Activated CD4-positive, alpha-beta T cell treated with anti-CD3 and anti-CD28 coated beads for 36 hours (primary cell): ENCODE results near the gene AGFG2. TPM values are rescaled to one million over a fixed set of nuclear protein-coding genes. Genes with fewer than 3 reads are reported as not detected.

Source experiments
- ATAC-seq: fragments of 200-7000 bp; cut with Tn5 transposase; one replicate; pipeline ENCODE4 v1.10.0; 2021; ENCODE audit warnings: mild to moderate bottlenecking, moderate library complexity
- CTCF ChIA-PET: fragments of 350-600 bp; sonication (Branson Sonifier 250); formaldehyde crosslinking; loops from one replicate; lab custom pipeline; 2021; ENCODE audit warnings: antibody characterized with exemption; lab: Charles Lee
- POLR2A ChIA-PET: fragments of 350-600 bp; sonication (Branson Sonifier 250); formaldehyde crosslinking; loops from one replicate; lab custom pipeline; 2021; ENCODE audit warnings: antibody characterized with exemption, inconsistent platforms; lab: Charles Lee
- DNase-seq: peaks from one replicate; pipeline ENCODE4 v3.0.0-alpha.2; 2020
- H3K27ac Mint-ChIP-seq: one replicate; pipeline ENCODE4 v1.8.0; 2021; ENCODE audit warnings: mixed read lengths
- H3K27me3 Mint-ChIP-seq: one replicate; pipeline ENCODE4 v1.8.0; 2021; ENCODE audit warnings: mixed read lengths
- H3K36me3 Mint-ChIP-seq: one replicate; pipeline ENCODE4 v1.8.0; 2021; ENCODE audit warnings: low read depth, mixed read lengths
- H3K4me1 Mint-ChIP-seq: one replicate; pipeline ENCODE4 v1.8.0; 2021; ENCODE audit warnings: mixed read lengths
- H3K4me3 Mint-ChIP-seq: one replicate; pipeline ENCODE4 v1.8.0; 2021; ENCODE audit warnings: mild to moderate bottlenecking, moderate library complexity, mixed read lengths
- H3K9me3 Mint-ChIP-seq: one replicate; pipeline ENCODE4 v1.8.0; 2021; ENCODE audit warnings: low read depth, mixed read lengths
- intact Hi-C, 2 experiments: fragments of 100-400 bp; cut with DNase I in 1 of 2; cut with micrococcal nuclease in 1 of 2; formaldehyde crosslinking; loops; one replicate each; pipeline versions ENCODE4 v1.14.2 to v1.15.1; 2022 to 2024; cut with DNase I, micrococcal nuclease
- total RNA-seq, 2 experiments: library from RNA; stranded (reverse); gene quantifications; one replicate each; pipeline ENCODE4 v1.2.3, GENCODE V29; 2021

AGFG2 gene
- total RNA-seq, 2 experiments from 2014 or later, result 49.3 to 49.4 TPM

- no peak for ATAC-seq
- POLR2A ChIA-PET, result no interaction called here
Observed at GRCh38 chr7:100504887-100505611, 34.0 kb upstream of the AGFG2 start.

GRCh38 chr7:100506356-100506923 lies 32.6 kb upstream of the AGFG2 start:
- no peaks in the 10 kb centered on the region for H3K36me3 Mint-ChIP-seq
- POLR2A ChIA-PET, result interaction anchor here (0.7 kb wide), 1 partner anchor 79 kb away, joined by 3 read pairs; no protein-coding TSS in a partner anchor
- H3K4me3 Mint-ChIP-seq, result no peak overlapping the region
- no peaks in the 10 kb centered on the region for H3K27me3 Mint-ChIP-seq
- H3K9me3 Mint-ChIP-seq, result no peaks in the 10 kb centered on the region
- intact Hi-C loops, result no loop called here
- CTCF ChIA-PET, result interaction anchor here (0.6 to 1.0 kb wide), 2 partner anchors 14 to 250 kb away, joined by 3 read pairs; no protein-coding TSS in a partner anchor
- DNase-seq (no peak), ATAC-seq (no peak)
- H3K4me1 Mint-ChIP-seq, result no peaks in the 10 kb centered on the region
- H3K27ac Mint-ChIP-seq, result no peak overlapping the region

More at GRCh38 chr7:100504887-100505611, 34.0 kb upstream of the AGFG2 start:
- H3K9me3 Mint-ChIP-seq, result no peaks in the 10 kb centered on the region
- H3K4me3 Mint-ChIP-seq, result no peak overlapping the region
- no peak for DNase-seq
- H3K27me3 Mint-ChIP-seq, result no peaks in the 10 kb centered on the region
- CTCF ChIA-PET, result interaction anchor here (0.7 to 1.3 kb wide), 3 partner anchors 8 to 60 kb away, joined by 4 to 5 read pairs (median 4); no protein-coding TSS in a partner anchor
- intact Hi-C loops, result no loop called here
- no peaks in the 10 kb centered on the region for H3K36me3 Mint-ChIP-seq
- H3K27ac Mint-ChIP-seq, result no peak overlapping the region
- no peaks in the 10 kb centered on the region for H3K4me1 Mint-ChIP-seq

DNA sequence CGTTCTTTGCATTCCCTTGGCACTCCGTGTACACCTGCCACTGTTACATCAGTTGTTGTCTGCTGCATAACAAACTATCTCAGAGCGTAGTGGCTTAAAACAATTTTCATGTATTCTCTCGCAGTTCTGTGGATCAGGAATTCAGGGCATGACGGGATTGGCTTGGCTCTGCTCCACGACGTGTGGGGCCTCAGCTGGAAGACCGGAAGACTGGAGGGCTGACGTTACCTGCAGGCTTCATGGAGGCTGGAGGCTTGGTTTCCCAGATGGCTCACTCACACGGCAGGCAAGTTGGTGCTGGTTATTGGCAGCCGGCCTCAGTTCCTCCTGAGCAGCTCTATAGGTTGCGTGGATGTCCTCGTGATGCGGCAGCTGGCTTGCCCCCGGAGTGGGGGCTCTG lies 29.8 kb upstream of the AGFG2 start:
- DNase-seq (no peak), ATAC-seq (no peak)
- ChIA-PET POLR2A (no interaction called here), CTCF (interaction anchor here (0.5 to 0.6 kb wide), 3 partner anchors 50 to 1957 kb away, joined by 3 to 5 read pairs (median 4); no protein-coding TSS in a partner anchor)
- intact Hi-C loops, result no loop called here
- H3K27me3 Mint-ChIP-seq, result no peaks in the 10 kb centered on the region
- H3K36me3 Mint-ChIP-seq, result no peaks in the 10 kb centered on the region
- no peak overlapping the region for H3K4me3 Mint-ChIP-seq
- no peak overlapping the region for H3K27ac Mint-ChIP-seq
- H3K9me3 Mint-ChIP-seq, result no peaks in the 10 kb centered on the region
- peaks cover 3% of the 10 kb centered on the region for H3K4me1 Mint-ChIP-seq

GRCh38 chr7:100510437-100511239 lies 28.4 kb upstream of the AGFG2 start:
- intact Hi-C loops, result no loop called here
- Mint-ChIP-seq H3K4me3 (no peak overlapping the region), H3K9me3 (no peaks in the 10 kb centered on the region), H3K36me3 (no peaks in the 10 kb centered on the region), H3K27me3 (no peaks in the 10 kb centered on the region), H3K27ac (no peak overlapping the region), H3K4me1 (peaks cover 10% of the 10 kb centered on the region)
- CTCF ChIA-PET, result no interaction called here
- DNase-seq (no peak), ATAC-seq (no peak)
- POLR2A ChIA-PET, result interaction anchor here (0.6 kb wide), 1 partner anchor 145 kb away, joined by 4 read pairs; no protein-coding TSS in a partner anchor

GRCh38 chr7:100513212-100513810 lies 25.7 kb upstream of the AGFG2 start:
- no peak for ATAC-seq
- ChIA-PET POLR2A (no interaction called here), CTCF (no interaction called here)
- intact Hi-C loops, result no loop called here
- H3K36me3 Mint-ChIP-seq, result no peaks in the 10 kb centered on the region
- no peak overlapping the region for H3K4me3 Mint-ChIP-seq
- no peaks in the 10 kb centered on the region for H3K27me3 Mint-ChIP-seq
- peaks cover 26% of the 10 kb centered on the region for H3K4me1 Mint-ChIP-seq
- DNase-seq, result no peak
- no peak overlapping the region for H3K27ac Mint-ChIP-seq
- no peaks in the 10 kb centered on the region for H3K9me3 Mint-ChIP-seq

GRCh38 chr7:100515072-100515532 lies 23.9 kb upstream of the AGFG2 start:
- no peak for ATAC-seq
- no peak for DNase-seq
- Mint-ChIP-seq H3K27me3 (no peaks in the 10 kb centered on the region), H3K4me1 (peaks cover 26% of the 10 kb centered on the region), H3K4me3 (no peak overlapping the region), H3K27ac (no peak overlapping the region), H3K36me3 (no peaks in the 10 kb centered on the region), H3K9me3 (no peaks in the 10 kb centered on the region)
- intact Hi-C loops, result no loop called here
- ChIA-PET POLR2A (interaction anchor here (0.8 kb wide), 1 partner anchor 207 kb away, joined by 3 read pairs; no protein-coding TSS in a partner anchor), CTCF (interaction anchor here (0.5 to 1.2 kb wide), 2 partner anchors 22 to 51 kb away, joined by 3 read pairs; no protein-coding TSS in a partner anchor)

DNA sequence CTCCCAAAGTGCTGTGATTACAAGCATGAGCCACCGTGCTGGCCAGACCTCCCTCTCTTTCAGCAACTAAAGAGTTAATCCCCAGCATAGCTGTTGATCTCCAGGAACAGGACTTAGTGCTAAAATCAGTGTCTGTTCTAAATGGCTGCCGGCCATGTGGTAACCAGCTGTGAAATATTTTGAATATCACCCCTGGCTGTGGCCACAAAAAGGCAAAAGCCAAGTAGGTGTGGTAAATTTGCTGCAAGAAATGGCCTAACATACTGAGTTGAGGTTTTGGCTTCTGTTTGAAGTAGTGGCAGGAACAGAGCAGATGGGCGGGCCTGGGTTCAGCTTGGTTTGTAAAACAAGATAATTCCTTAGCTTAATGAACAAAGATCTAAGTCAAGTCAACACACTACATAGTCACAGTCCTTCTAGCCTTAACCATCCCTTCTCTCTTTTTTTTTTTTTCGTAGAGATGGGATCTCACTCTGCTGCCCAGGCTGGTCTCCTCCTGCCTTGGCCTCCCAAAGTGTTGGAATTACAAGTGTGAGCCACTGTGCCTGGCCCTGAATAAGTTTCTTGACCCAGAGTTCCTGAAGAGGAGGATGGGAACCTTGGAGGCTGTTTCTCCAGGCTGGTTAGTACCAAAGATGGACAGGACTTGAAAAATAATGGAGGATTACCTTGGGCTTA lies 22.7 kb upstream of the AGFG2 start:
- ATAC-seq (peak; percentile 47), DNase-seq (peak; percentile 27)
- H3K27ac Mint-ChIP-seq, result peak overlapping the region; percentile 47
- ChIA-PET CTCF (interaction anchor here (0.7 to 1.2 kb wide), 5 partner anchors 23 to 87 kb away, joined by 3 to 5 read pairs (median 3); no protein-coding TSS in a partner anchor), POLR2A (no interaction called here)
- H3K36me3 Mint-ChIP-seq, result no peaks in the 10 kb centered on the region
- H3K9me3 Mint-ChIP-seq, result no peaks in the 10 kb centered on the region
- H3K4me3 Mint-ChIP-seq, result no peak overlapping the region
- intact Hi-C loops, result no loop called here
- H3K4me1 Mint-ChIP-seq, result peaks cover 27% of the 10 kb centered on the region
- H3K27me3 Mint-ChIP-seq, result no peaks in the 10 kb centered on the region

- peaks cover 27% of the 10 kb centered on the region for H3K4me1 Mint-ChIP-seq
- H3K27ac Mint-ChIP-seq, result no peak overlapping the region
- CTCF ChIA-PET, result interaction anchor here (0.6 to 1.5 kb wide), 5 partner anchors 12 to 806 kb away, joined by 3 to 5 read pairs (median 4); partner anchors contain the start of genes AGFG2 and MOSPD3
- ATAC-seq (no peak), DNase-seq (no peak)
- POLR2A ChIA-PET, result no interaction called here
- H3K9me3 Mint-ChIP-seq, result no peaks in the 10 kb centered on the region
- no peaks in the 10 kb centered on the region for H3K27me3 Mint-ChIP-seq
- no peaks in the 10 kb centered on the region for H3K36me3 Mint-ChIP-seq
- intact Hi-C loops, result no loop called here
- no peak overlapping the region for H3K4me3 Mint-ChIP-seq
Observed at GRCh38 chr7:100517305-100517704, 21.7 kb upstream of the AGFG2 start.

DNA sequence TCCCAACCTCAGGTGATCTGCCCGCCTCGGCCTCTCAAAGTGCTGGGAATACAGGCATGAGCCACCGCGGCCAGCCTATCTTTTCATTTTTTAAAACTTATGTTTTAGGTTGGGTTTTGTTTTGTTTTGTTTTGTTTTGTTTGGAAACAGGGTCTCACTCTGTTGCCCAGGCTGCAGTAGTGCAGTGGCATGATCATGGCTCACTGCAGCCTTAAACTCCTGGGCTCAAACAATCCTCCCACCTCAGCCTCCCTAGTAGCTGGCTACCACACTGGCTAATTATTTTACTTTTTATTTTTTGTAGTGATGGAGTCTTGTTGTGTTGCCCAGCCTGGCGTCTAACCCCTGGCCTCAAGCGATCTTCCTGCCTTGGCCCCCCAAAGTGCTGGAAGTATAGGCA lies 19.4 kb upstream of the AGFG2 start:
- intact Hi-C loops, result no loop called here
- H3K27me3 Mint-ChIP-seq, result no peaks in the 10 kb centered on the region
- CTCF ChIA-PET, result interaction anchor here (0.9 kb wide), 1 partner anchor 40 kb away, joined by 3 read pairs; no protein-coding TSS in a partner anchor
- POLR2A ChIA-PET, result interaction anchor here (0.7 kb wide), 1 partner anchor 8 kb away, joined by 3 read pairs; no protein-coding TSS in a partner anchor
- ATAC-seq (no peak), DNase-seq (no peak)
- no peaks in the 10 kb centered on the region for H3K9me3 Mint-ChIP-seq
- H3K36me3 Mint-ChIP-seq, result no peaks in the 10 kb centered on the region
- no peak overlapping the region for H3K4me3 Mint-ChIP-seq
- peaks cover 24% of the 10 kb centered on the region for H3K4me1 Mint-ChIP-seq
- no peak overlapping the region for H3K27ac Mint-ChIP-seq

DNA sequence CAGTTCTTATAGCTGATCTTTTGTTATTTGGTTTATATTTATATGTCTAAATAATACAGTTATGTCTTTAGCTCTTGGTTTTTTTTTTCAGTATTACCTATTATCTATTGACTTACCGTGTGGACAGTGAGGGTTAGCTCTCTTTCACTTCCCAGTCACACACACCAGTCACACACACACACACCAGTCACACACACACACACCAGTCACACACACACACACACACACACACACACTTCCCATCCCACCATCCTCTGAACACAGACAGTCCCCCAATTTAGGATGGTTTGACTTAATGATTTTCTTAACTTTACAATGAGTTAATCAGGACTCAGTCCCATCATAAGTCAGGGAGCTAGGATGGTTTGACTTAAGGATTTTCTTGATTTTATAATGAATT lies 18.9 kb upstream of the AGFG2 start:
- CTCF ChIA-PET, result interaction anchor here (0.9 kb wide), 1 partner anchor 40 kb away, joined by 3 read pairs; no protein-coding TSS in a partner anchor
- H3K36me3 Mint-ChIP-seq, result no peaks in the 10 kb centered on the region
- H3K4me3 Mint-ChIP-seq, result no peak overlapping the region
- H3K4me1 Mint-ChIP-seq, result peaks cover 22% of the 10 kb centered on the region
- ATAC-seq (no peak), DNase-seq (no peak)
- POLR2A ChIA-PET, result no interaction called here
- intact Hi-C loops, result no loop called here
- H3K9me3 Mint-ChIP-seq, result no peaks in the 10 kb centered on the region
- H3K27me3 Mint-ChIP-seq, result no peaks in the 10 kb centered on the region
- no peak overlapping the region for H3K27ac Mint-ChIP-seq
